IPS-18c (cell line): ENCODE data around the gene TMPRSS4.

Source experiments
- H3K4me3 ChIP-seq: 2 replicates; pipeline ENCODE4 v1.7.0; 2013; ENCODE audit warnings: low read depth, mild to moderate bottlenecking, low read length, moderate library complexity; ENCODE audit not compliant: insufficient read depth
- H3K9me3 ChIP-seq: one replicate; pipeline ENCODE4 v1.6.1; 2013; ENCODE audit warnings: mild to moderate bottlenecking, low read length, moderate library complexity; ENCODE audit not compliant: control insufficient read depth, insufficient read depth

TMPRSS4 gene

GRCh38 chr11:118068206-118068944 is 8.5 kb upstream of the TMPRSS4 start:
- Histone ChIP-seq H3K9me3 (no peaks in the 10 kb centered on the region), H3K4me3 (no peak overlapping the region)

- H3K9me3 ChIP-seq: no peaks in the 10 kb centered on the region
Measured at GRCh38 chr11:118068945-118069612, 7.8 kb upstream of the TMPRSS4 start.

GRCh38 chr11:118071416-118072030 is 5.4 kb upstream of the TMPRSS4 start:
- H3K9me3 ChIP-seq: peaks cover 2% of the 10 kb centered on the region
- H3K4me3 ChIP-seq: no peak overlapping the region

More at GRCh38 chr11:118068945-118069612, 7.8 kb upstream of the TMPRSS4 start:
- H3K4me3 ChIP-seq: no peak overlapping the region

- H3K4me3 ChIP-seq: no peak overlapping the region
Measured at GRCh38 chr11:118073554-118073953, 3.3 kb upstream of the TMPRSS4 start.

GRCh38 chr11:118074091-118074685 is 2.7 kb upstream of the TMPRSS4 start:
- no peak overlapping the region for H3K4me3 ChIP-seq

More at GRCh38 chr11:118073554-118073953, 3.3 kb upstream of the TMPRSS4 start:
- H3K9me3 ChIP-seq: peaks cover 4% of the 10 kb centered on the region

GRCh38 chr11:118074785-118075184 is 2.1 kb upstream of the TMPRSS4 start:
- Histone ChIP-seq H3K9me3 (peaks cover 4% of the 10 kb centered on the region), H3K4me3 (no peak overlapping the region)

More at GRCh38 chr11:118074091-118074685, 2.7 kb upstream of the TMPRSS4 start:
- H3K9me3 ChIP-seq: peaks cover 4% of the 10 kb centered on the region

- no peak overlapping the region for H3K4me3 ChIP-seq
- H3K9me3 ChIP-seq: peaks cover 4% of the 10 kb centered on the region
Measured at GRCh38 chr11:118078911-118079411, 2.1 kb downstream of the TMPRSS4 start.

- H3K4me3 ChIP-seq: no peak overlapping the region
Measured at GRCh38 chr11:118079491-118079890, 2.6 kb downstream of the TMPRSS4 start.

GRCh38 chr11:118080296-118080695 is 3.4 kb downstream of the TMPRSS4 start:
- Histone ChIP-seq H3K9me3 (peaks cover 2% of the 10 kb centered on the region), H3K4me3 (no peak overlapping the region)

More at GRCh38 chr11:118079491-118079890, 2.6 kb downstream of the TMPRSS4 start:
- peaks cover 4% of the 10 kb centered on the region for H3K9me3 ChIP-seq

GRCh38 chr11:118081241-118081958 is 4.5 kb downstream of the TMPRSS4 start:
- peaks cover 2% of the 10 kb centered on the region for H3K9me3 ChIP-seq
- H3K4me3 ChIP-seq: no peak overlapping the region

GRCh38 chr11:118082880-118083552 is 6.1 kb downstream of the TMPRSS4 start:
- Histone ChIP-seq H3K9me3 (peaks cover 2% of the 10 kb centered on the region), H3K4me3 (no peak overlapping the region)

- no peaks in the 10 kb centered on the region for H3K9me3 ChIP-seq
- no peak overlapping the region for H3K4me3 ChIP-seq
Measured at GRCh38 chr11:118084247-118084646, 7.4 kb downstream of the TMPRSS4 start.

- Histone ChIP-seq H3K4me3 (no peak overlapping the region), H3K9me3 (no peaks in the 10 kb centered on the region)
Measured at GRCh38 chr11:118084656-118085055, 7.8 kb downstream of the TMPRSS4 start.

GRCh38 chr11:118086913-118087768 is 10.3 kb downstream of the TMPRSS4 start, which contains the start of gene SMIM35:
Gene SMIM35 (minus strand): TSS chr11:118086963. CDS start chr11:118086757, 206 bp downstream.
- no peaks in the 10 kb centered on the region for H3K9me3 ChIP-seq
- no peak within 1 kb of the TSS for H3K4me3 ChIP-seq

- H3K9me3 ChIP-seq: no peaks in the 10 kb centered on the region
Measured at GRCh38 chr11:118087931-118088330, 11.1 kb downstream of the TMPRSS4 start.

More at GRCh38 chr11:118087931-118088330, 11.1 kb downstream of the TMPRSS4 start:
- H3K4me3 ChIP-seq: no peak overlapping the region
